Fibroblast of lung (primary cell): ENCODE data around the gene PCDHGA4. TPM values are rescaled to one million over a fixed set of nuclear protein-coding genes. Genes with fewer than 3 reads are reported as not detected.
A peak's percentile ranks its signal among the peaks of the same experiment; 100 is the strongest.
"Not testable (repeated sequence)": the region's sequence is repeated elsewhere in the genome, so short reads cannot be mapped to it uniquely, and the experiment has no call there.

Experiments
- DNase-seq, 2 donors: peaks; one replicate each; pipeline versions ENCODE4 v3.0.0 to v3.0.0-alpha.2; 2010; ENCODE audit warnings: low read depth in 2 of 2
- H2AFZ ChIP-seq: 2 replicates; pipeline ENCODE4 v1.5.1; 2012; ENCODE audit warnings: low read length, control low read depth, inconsistent platforms
- H3K27ac ChIP-seq: 2 replicates; pipeline ENCODE4 v1.5.1; 2011; ENCODE audit warnings: low read length, control low read depth; ENCODE audit not compliant: insufficient read depth
- H3K27me3 ChIP-seq: 2 replicates; pipeline ENCODE4 v1.5.1; 2011; ENCODE audit warnings: mild to moderate bottlenecking, low read length; ENCODE audit not compliant: control insufficient read depth, insufficient read depth
- H3K36me3 ChIP-seq: 2 replicates; pipeline ENCODE4 v1.5.1; 2011; ENCODE audit warnings: low read length; ENCODE audit not compliant: control insufficient read depth, insufficient read depth
- H3K4me1 ChIP-seq: 2 replicates; pipeline ENCODE4 v1.5.1; 2011; ENCODE audit warnings: low read length; ENCODE audit not compliant: control insufficient read depth, insufficient read depth; ENCODE audit errors: extremely low read depth
- H3K4me2 ChIP-seq: 2 replicates; pipeline ENCODE4 v1.5.1; 2011; ENCODE audit warnings: low read length, control low read depth; ENCODE audit not compliant: insufficient read depth; ENCODE audit errors: extremely low read depth
- H3K4me3 ChIP-seq, 4 experiments: fragments of 200-600 bp in 1 of 4; sonication (generic) in 1 of 4; replicated peaks in 1 of 4; 2 replicates each; pipeline ENCODE4 v1.5.1; 2011 to 2016; ENCODE audit warnings: low read length in 4 of 4, low read depth in 3 of 4, mild to moderate bottlenecking in 3 of 4, control low read depth in 2 of 4, inconsistent platforms in 1 of 4, mixed read lengths in 1 of 4; ENCODE audit not compliant: insufficient read depth in 1 of 4; ENCODE audit errors: control extremely low read depth in 1 of 4
- H3K79me2 ChIP-seq: 2 replicates; pipeline ENCODE4 v1.5.1; 2012; ENCODE audit warnings: mild to moderate bottlenecking, low read length, inconsistent platforms; ENCODE audit not compliant: control insufficient read depth, insufficient read depth
- H3K9ac ChIP-seq: 2 replicates; pipeline ENCODE4 v1.5.1; 2011; ENCODE audit warnings: mild to moderate bottlenecking, low read length, control low read depth; ENCODE audit not compliant: insufficient read depth
- H3K9me3 ChIP-seq: 2 replicates; pipeline ENCODE4 v1.5.1; 2012; ENCODE audit warnings: low read depth, low read length; ENCODE audit not compliant: control insufficient read depth, insufficient read depth
- H4K20me1 ChIP-seq: 2 replicates; pipeline ENCODE4 v1.5.1; 2011; ENCODE audit warnings: low read length; ENCODE audit not compliant: control insufficient read depth, insufficient read depth; ENCODE audit errors: extremely low read depth
- CTCF ChIP-seq, 2 donors: IDR thresholded peaks in 1 of 2; conservative IDR thresholded peaks in 1 of 2; 1 replicate in 1 of 2; 2 replicates in 1 of 2; pipeline ENCODE4 v1.5.1; 2011 to 2012; ENCODE audit warnings: low read length in 2 of 2, control low read depth in 1 of 2, inconsistent platforms in 1 of 2, low read depth in 1 of 2, mild to moderate bottlenecking in 1 of 2
- EZH2 ChIP-seq: IDR thresholded peaks from 2 replicates; pipeline ENCODE4 v1.5.1; 2012; ENCODE audit warnings: low read length, control low read depth, mild to moderate bottlenecking; ENCODE audit errors: missing control alignments
- polyA minus RNA-seq: library from RNA; depleted of rRNA, polyadenylated mRNA; stranded (reverse); fragments of >200 nt; gene quantifications from 2 replicates; pipeline ENCODE4 v1.2.3, GENCODE V29; 2011; ENCODE audit warnings: low replicate concordance
- polyA plus RNA-seq, 2 donors: library from polyadenylated mRNA; depleted of rRNA in 1 of 2; stranded (reverse) in 1 of 2; unstranded in 1 of 2; fragments of >200 nt; gene quantifications; 2 replicates each; pipeline ENCODE4 v1.2.1, GENCODE V29; 2011 to 2012; ENCODE audit warnings: missing spikeins in 1 of 2
- total RNA-seq: library from RNA; depleted of rRNA; stranded (reverse); fragments of >200 nt; gene quantifications from 2 replicates; pipeline ENCODE4 v1.2.1, GENCODE V29; 2014

The PCDHGA4 gene
- total RNA-seq (2.8 and 7.6 TPM in 2 replicates), polyA plus RNA-seq (3.1 and 6.4 TPM in 2 replicates), polyA minus RNA-seq (7.7 and 15.3 TPM in 2 replicates)
- 2.0 and 5.4 TPM in 2 replicates for polyA plus RNA-seq (2012)

- Histone ChIP-seq H2AFZ (no peak within 1 kb of the TSS), H3K4me3 (peak within 1 kb of the TSS; percentile 23 to 51 (median 42)), H3K9me3 (no peaks in the 10 kb centered on the region), H3K27me3 (peaks cover 10% of the 10 kb centered on the region), H3K4me2 (peak within 1 kb of the TSS; percentile 25), H3K79me2 (no peaks in the 10 kb centered on the region), H4K20me1 (no peaks in the 10 kb centered on the region), H3K4me1 (no peaks in the 10 kb centered on the region), H3K27ac (no peak within 1 kb of the TSS), H3K9ac (no peak within 1 kb of the TSS), H3K36me3 (no peaks in the 10 kb centered on the region)
- peak; percentile 36 to 50 for TF ChIP-seq CTCF (conservative IDR thresholded peaks at IDR 0.05 in 1 of 2, IDR thresholded peaks at IDR 0.05 in 1 of 2; ENCODE audit: low read depth in 1 of 2, low read length in 2 of 2)
- no peak for TF ChIP-seq EZH2
- DNase-seq: peak in 1 of 2 donors; percentile 37
Measured at GRCh38 chr5:141354900-141355469, at the start of gene PCDHGA4. Gene PCDHGA4 (plus strand): TSS chr5:141355021. CDS start chr5:141355108, 87 bp downstream.

- Histone ChIP-seq H3K9me3 (no peaks in the 10 kb centered on the region), H2AFZ (no peak overlapping the region), H3K4me2 (no peak overlapping the region), H3K27ac (no peak overlapping the region), H3K4me3 (no peak overlapping the region), H3K27me3 (no peaks in the 10 kb centered on the region), H3K4me1 (no peaks in the 10 kb centered on the region), H3K36me3 (no peaks in the 10 kb centered on the region), H3K9ac (no peak overlapping the region), H3K79me2 (no peaks in the 10 kb centered on the region), H4K20me1 (no peaks in the 10 kb centered on the region)
- TF ChIP-seq EZH2: no peak
- TF ChIP-seq CTCF (conservative IDR thresholded peaks at IDR 0.05 in 1 of 2, IDR thresholded peaks at IDR 0.05 in 1 of 2; ENCODE audit: low read depth in 1 of 2, low read length in 2 of 2): no peak
- no peak for DNase-seq
Measured at GRCh38 chr5:141306630-141307029, 48.2 kb upstream of the PCDHGA4 start.

DNA sequence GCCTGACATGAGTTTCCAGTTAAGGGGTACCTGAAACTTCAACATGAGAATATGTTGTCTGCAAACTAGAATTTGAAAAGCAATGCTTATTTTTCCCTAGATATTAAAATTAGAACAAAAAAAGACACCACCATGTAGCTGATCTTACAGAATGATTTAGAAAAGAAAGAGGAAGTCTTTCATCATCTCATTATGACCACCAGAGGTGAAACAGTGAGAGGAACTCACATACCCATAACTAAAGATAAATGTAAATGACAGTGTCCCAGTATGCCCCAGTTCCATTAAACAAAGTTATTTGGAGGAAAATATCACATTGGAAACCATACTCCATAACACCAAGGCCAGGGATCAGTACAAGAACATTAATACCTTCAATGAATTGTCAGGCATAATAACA, 41.1 kb upstream of the PCDHGA4 start:
- no peak for DNase-seq
- Histone ChIP-seq H3K36me3 (no peaks in the 10 kb centered on the region), H3K4me1 (no peaks in the 10 kb centered on the region), H3K79me2 (peaks cover 12% of the 10 kb centered on the region), H3K9me3 (peaks cover 3% of the 10 kb centered on the region), H3K27ac (no peak overlapping the region), H3K4me2 (no peak overlapping the region), H4K20me1 (no peaks in the 10 kb centered on the region), H3K4me3 (no peak overlapping the region), H3K9ac (no peak overlapping the region), H3K27me3 (no peaks in the 10 kb centered on the region), H2AFZ (no peak overlapping the region)
- TF ChIP-seq CTCF (conservative IDR thresholded peaks at IDR 0.05 in 1 of 2, IDR thresholded peaks at IDR 0.05 in 1 of 2; ENCODE audit: low read depth in 1 of 2, low read length in 2 of 2) (no peak), EZH2 (no peak)

- not testable (repeated sequence) for H3K36me3 ChIP-seq, H3K4me3 ChIP-seq, H3K4me1 ChIP-seq, H3K4me2 ChIP-seq, H3K9ac ChIP-seq, H2AFZ ChIP-seq, DNase-seq, H4K20me1 ChIP-seq, H3K27me3 ChIP-seq, H3K27ac ChIP-seq
- Histone ChIP-seq H3K9me3 (peaks cover 12% of the 10 kb centered on the region), H3K79me2 (peaks cover 25% of the 10 kb centered on the region)
Measured at GRCh38 chr5:141316963-141317362, 37.9 kb upstream of the PCDHGA4 start.
